T-helper 22 cell (primary cell): Measurements from ENCODE around the gene NUP93.

ENCODE experiments used
- DNase-seq: peaks from one replicate; pipeline ENCODE4 v3.0.0-alpha.2; 2020; ENCODE audit warnings: low read depth

NUP93 gene

DNA sequence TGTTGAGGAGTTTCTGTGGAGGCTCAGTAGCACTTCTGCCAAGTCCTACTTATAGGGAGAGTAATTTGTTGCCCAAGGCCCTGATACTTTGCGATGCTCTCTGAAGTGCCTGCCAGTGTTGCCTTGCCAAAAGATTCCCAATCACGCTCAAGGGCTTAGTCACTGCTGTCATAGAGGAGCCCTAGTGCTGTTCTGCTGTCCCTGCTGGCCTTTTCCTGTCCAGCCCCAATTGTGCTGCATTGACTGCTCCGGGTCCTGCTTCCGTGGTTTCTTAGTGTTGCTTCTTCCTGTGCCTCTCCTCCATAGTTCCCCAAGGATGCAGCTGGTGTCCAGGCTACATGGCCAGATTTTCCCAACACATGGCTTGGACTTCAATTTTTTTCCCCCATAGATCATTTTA is 13.9 kb downstream of the NUP93 start:
- no peak for DNase-seq

- no peak for DNase-seq
These were observed 15.2 kb downstream of the NUP93 start for GRCh38 chr16:56744996-56745640.

- no peak for DNase-seq
These were observed 17.6 kb downstream of the NUP93 start for GRCh38 chr16:56747486-56748045.

GRCh38 chr16:56748191-56748590 is 18.3 kb downstream of the NUP93 start:
- no peak for DNase-seq

GRCh38 chr16:56748826-56749225 is 18.9 kb downstream of the NUP93 start:
- DNase-seq, result no peak

- no peak for DNase-seq
These were observed 20.0 kb downstream of the NUP93 start for GRCh38 chr16:56749672-56750491.

DNA sequence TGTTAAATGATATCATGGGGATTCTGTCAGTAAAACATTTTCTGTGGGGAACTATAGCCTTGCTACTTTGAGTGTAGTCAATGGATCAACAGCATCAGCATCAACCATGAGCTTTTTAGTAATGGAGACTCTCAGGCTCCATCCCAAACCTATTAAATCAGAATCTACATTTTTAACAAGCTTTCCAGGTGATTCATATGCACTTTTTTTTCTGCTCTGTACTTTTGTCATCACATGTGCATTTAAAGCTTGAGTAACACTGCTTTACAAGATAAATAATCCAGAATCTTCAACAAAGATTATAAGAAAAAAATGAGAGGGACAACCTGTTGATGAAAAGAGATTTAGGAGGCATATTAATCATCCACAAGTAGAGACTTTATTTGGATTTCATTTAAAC is 23.5 kb downstream of the NUP93 start:
- DNase-seq, result no peak

- no peak for DNase-seq
These were observed 25.1 kb downstream of the NUP93 start for GRCh38 chr16:56755038-56755437.

- DNase-seq, result no peak
These were observed 28.5 kb downstream of the NUP93 start for GRCh38 chr16:56758432-56758831.

GRCh38 chr16:56758930-56759329 is 29.0 kb downstream of the NUP93 start:
- DNase-seq, result no peak

GRCh38 chr16:56763291-56763916 is 33.5 kb downstream of the NUP93 start:
- no peak for DNase-seq

- DNase-seq, result no peak
These were observed 34.9 kb downstream of the NUP93 start for GRCh38 chr16:56764835-56765234.

- no peak for DNase-seq
These were observed 36.0 kb downstream of the NUP93 start for GRCh38 chr16:56765949-56766348.

DNA sequence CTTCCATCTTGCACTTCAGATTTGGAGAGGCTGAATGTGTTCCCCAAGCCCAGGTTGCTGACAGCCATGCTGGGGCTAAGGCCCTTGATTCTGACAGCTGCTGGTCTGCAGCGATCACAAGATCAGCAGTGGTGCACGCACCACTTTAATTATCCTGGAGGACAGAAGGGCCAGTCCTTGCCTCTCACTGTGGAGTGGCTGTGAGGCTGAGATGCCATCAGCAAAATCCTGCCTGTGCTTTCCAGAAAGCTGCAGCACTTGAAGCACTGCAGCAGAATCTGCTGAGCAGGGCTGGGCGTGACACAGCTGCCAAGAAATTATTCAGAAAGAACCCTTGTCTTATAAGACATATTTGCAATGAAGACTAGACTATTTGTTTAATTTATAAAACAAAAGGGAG is 37.1 kb downstream of the NUP93 start:
- DNase-seq, result no peak

GRCh38 chr16:56769677-56770076 is 39.7 kb downstream of the NUP93 start:
- DNase-seq, result no peak

DNA sequence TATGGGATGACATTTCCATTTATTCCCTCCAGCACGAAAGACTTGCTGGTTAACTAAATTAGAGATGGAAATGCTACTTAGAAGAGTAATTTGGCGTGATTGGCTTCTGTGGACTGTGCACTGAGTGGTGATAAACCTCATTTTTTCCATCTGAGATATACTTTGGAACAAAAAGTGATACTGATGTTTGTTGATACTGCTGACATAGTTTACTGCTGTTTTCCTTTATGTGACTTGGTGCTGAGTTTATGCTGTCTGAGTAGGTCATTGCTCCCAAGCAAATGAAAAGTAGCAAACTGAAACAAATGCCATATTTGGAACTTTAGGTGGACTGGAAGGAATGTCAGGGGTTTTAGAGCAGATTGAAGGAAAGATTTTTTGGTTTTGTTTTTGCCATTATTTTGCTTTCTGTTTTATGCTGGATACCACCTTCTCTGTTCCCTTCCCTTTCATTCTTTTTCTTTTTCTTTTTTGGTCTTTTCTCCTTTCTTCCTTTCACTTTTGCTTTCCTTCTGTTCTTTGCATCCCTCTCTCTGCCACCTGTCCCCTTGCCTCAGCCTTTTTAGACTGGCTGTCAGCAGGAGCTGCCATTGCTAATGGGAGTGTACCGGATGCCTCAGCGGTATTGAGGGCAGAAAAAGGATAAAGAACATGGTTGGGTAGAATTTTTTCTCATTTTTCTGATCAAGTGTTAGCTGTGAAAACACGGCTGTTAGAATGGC is 41.8 kb downstream of the NUP93 start:
- DNase-seq, result no peak

DNA sequence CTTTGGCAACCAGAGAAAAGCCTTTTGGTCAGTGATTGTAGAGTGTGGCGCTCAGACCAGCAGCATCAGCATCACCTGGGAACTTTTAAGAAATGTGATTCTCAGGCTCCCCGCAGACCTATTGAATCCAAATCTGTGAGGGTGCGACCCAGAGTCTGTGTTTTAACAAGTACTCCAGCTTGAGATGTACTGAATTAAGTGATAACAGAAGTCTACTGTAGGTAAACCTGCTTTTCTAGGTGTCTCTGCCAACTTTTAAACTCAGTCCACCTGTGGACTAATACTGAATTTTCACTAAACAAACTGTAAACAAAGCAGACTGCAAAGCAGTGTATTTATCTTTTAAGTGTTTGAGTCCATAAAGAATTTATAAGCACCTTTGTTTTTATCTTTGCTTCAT is 43.6 kb downstream of the NUP93 start:
- no peak for DNase-seq

GRCh38 chr16:56774016-56774680 is 44.2 kb downstream of the NUP93 start:
- DNase-seq, result no peak

DNA sequence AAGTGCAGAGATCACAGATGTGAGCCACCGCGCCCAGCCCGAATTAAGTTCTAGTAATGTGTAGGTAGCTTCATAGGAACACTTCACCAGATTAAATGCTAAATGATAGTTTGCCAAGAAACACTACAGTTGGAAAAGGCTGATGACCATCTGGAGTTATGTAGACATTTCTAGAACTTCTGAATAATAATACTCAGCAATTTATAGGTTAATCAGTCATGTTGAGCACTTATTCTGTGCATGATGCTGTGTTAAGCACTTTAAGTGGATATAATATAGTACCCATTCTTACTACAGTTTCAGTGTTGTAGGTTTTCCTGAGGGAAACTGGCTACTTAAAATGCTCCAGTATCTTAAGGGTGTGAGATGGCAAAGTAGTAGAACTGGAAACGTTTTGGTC is 45.2 kb downstream of the NUP93 start:
- DNase-seq, result no peak

DNA sequence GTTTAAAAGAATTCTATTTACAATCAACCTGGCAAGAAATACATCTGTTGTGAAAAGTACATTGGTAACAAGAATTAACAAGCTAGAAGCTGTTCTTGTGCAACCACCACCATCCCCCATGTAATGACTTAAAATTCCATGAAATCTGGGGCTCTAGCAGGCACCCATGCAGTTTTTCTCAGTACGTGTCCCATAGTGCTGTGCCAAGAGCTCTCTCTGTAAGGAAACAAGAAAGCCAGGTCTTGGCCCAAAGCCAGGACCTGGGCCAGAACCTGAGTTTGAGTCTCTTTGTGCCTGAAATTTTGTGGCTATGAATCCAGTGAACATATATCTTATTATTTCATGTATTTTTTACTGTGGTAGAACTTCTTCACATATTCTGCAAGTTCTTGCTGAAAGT is 46.6 kb downstream of the NUP93 start:
- DNase-seq, result no peak

DNA sequence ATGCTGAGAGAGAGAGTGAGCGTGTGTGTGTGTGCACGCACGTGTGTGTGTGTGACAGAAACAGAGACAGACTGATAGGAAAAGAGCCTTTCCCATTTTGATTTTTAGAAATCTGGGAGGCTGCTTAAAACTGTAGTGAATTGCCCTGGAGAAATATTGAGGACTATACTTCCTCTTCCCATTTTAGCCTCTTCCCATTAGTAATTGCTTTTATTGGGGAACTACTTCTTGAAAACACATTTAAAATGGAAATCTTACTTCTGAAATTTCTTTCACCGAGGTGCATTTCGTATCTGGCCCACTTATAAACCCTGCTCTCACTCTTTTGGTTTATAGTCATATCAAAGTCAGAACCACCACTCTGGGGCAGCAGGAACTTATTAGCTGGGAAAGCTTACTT is 47.1 kb downstream of the NUP93 start:
- no peak for DNase-seq

- DNase-seq, result no peak
These were observed 47.6 kb downstream of the NUP93 start for GRCh38 chr16:56777482-56777881.
